ENCODE measurements around the gene MAGI1. TPM values are rescaled to one million over a fixed set of nuclear protein-coding genes. Genes with fewer than 3 reads are reported as not detected.

MAGI1 gene
- total RNA-seq, 4 donors from 2014 or later = 49.5 to 72.1 (median 67.6) TPM

DNA sequence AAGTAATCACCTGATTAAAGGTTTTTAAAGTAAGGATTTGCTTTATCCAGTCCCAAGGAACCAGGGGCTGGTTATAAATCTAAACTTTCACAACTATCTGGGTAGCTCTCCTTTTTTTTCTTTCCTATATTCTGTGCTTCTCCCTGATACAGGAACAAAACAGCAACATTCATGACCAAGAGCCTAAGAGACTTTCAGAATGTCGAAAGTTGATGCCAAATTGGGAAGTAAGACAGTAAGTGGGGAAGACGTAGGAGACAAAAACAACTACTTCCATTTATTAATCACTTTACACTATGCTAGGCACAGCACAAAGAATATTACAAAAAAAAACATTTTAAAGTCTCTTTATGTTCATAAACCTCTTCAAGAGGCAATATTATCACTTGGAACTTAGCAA is 211.6 kb downstream of the MAGI1 start:
- no peak for DNase-seq
- no peaks in the 10 kb centered on the region for H3K27me3 ChIP-seq
- no peaks in the 10 kb centered on the region for H3K9me3 ChIP-seq
- TF ChIP-seq POLR2A (IDR thresholded peaks at IDR 0.05) = no peak
- TF ChIP-seq, protein P1, sequence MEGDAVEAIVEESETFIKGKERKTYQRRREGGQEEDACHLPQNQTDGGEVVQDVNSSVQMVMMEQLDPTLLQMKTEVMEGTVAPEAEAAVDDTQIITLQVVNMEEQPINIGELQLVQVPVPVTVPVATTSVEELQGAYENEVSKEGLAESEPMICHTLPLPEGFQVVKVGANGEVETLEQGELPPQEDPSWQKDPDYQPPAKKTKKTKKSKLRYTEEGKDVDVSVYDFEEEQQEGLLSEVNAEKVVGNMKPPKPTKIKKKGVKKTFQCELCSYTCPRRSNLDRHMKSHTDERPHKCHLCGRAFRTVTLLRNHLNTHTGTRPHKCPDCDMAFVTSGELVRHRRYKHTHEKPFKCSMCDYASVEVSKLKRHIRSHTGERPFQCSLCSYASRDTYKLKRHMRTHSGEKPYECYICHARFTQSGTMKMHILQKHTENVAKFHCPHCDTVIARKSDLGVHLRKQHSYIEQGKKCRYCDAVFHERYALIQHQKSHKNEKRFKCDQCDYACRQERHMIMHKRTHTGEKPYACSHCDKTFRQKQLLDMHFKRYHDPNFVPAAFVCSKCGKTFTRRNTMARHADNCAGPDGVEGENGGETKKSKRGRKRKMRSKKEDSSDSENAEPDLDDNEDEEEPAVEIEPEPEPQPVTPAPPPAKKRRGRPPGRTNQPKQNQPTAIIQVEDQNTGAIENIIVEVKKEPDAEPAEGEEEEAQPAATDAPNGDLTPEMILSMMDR (IDR thresholded peaks at IDR 0.05) = no peak
- H3K4me1 ChIP-seq = no peaks in the 10 kb centered on the region
- no peak overlapping the region for H3K4me3 ChIP-seq
- H3K36me3 ChIP-seq = no peaks in the 10 kb centered on the region
- no peak overlapping the region for H3K27ac ChIP-seq

DNA sequence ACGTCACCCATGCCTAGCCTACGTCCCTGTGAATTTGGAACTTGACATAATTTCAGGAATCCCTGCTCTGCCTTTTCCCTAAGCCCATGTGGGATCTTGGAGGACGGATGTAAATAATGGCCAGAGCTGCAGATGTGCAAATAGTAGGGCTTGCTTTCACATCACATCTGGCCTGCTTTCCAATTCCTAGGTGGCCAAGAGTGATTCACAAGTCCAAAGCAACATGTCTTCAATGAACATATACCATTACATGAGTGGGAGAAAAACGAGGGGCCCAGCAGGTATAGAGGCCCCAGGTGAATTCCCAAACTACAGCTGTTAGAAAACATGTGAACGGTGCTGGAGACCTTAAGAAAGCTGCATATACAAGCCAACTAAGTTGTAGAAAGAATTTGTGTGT is 214.6 kb downstream of the MAGI1 start:
- Histone ChIP-seq H3K27me3 (no peaks in the 10 kb centered on the region), H3K4me3 (no peak overlapping the region), H3K4me1 (no peaks in the 10 kb centered on the region), H3K36me3 (no peaks in the 10 kb centered on the region), H3K27ac (no peak overlapping the region), H3K9me3 (no peaks in the 10 kb centered on the region)
- DNase-seq = no peak
- TF ChIP-seq POLR2A (IDR thresholded peaks at IDR 0.05) = no peak
- TF ChIP-seq, protein P1 (IDR thresholded peaks at IDR 0.05) = no peak

DNA sequence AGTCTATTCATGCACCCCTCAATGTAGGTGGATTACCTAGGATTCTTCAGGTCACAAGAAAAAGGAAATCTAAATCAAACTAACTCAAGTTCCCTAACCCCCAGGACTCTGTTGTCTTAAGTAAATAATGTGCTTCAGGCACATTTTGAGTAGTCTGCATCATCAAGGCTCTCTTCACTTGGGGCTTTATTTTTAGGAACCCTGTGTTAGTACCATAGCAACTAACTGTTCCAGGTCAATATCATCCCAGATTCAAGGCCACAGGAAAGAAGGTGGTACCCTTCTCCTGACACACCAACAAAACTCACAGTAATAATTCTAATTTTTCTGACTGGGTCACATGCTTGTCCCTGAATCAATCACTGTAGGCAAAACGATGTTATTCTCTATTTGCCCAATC is 218.1 kb downstream of the MAGI1 start:
- Histone ChIP-seq H3K36me3 (no peaks in the 10 kb centered on the region), H3K4me1 (no peaks in the 10 kb centered on the region), H3K4me3 (no peak overlapping the region), H3K27ac (no peak overlapping the region), H3K27me3 (no peaks in the 10 kb centered on the region), H3K9me3 (no peaks in the 10 kb centered on the region)
- TF ChIP-seq POLR2A (IDR thresholded peaks at IDR 0.05) = no peak
- TF ChIP-seq, protein P1 (IDR thresholded peaks at IDR 0.05) = no peak
- DNase-seq = no peak

DNA sequence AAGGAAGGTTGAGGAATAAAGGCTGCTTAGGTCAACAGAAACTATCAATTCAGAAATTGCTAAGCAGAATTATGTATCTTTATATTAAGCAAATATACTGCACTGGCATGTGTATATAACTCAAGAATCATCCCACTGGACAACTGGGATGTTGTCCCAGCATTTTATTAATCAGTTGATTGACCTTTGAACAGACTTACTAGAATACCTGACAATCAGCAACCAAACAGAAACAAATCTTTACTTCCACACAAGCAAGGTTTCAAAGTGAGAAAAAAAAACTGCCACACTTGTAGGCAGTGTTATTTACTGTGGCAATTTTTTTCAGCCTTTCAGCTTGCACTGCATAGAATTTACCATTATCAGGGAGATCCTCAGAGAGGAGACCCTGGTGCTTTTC is 218.8 kb downstream of the MAGI1 start:
- Histone ChIP-seq H3K36me3 (no peaks in the 10 kb centered on the region), H3K27me3 (no peaks in the 10 kb centered on the region), H3K4me1 (no peaks in the 10 kb centered on the region), H3K27ac (no peak overlapping the region), H3K9me3 (no peaks in the 10 kb centered on the region), H3K4me3 (no peak overlapping the region)
- no peak for DNase-seq
- TF ChIP-seq POLR2A (IDR thresholded peaks at IDR 0.05) = no peak
- TF ChIP-seq, protein P1 (IDR thresholded peaks at IDR 0.05) = no peak

DNA sequence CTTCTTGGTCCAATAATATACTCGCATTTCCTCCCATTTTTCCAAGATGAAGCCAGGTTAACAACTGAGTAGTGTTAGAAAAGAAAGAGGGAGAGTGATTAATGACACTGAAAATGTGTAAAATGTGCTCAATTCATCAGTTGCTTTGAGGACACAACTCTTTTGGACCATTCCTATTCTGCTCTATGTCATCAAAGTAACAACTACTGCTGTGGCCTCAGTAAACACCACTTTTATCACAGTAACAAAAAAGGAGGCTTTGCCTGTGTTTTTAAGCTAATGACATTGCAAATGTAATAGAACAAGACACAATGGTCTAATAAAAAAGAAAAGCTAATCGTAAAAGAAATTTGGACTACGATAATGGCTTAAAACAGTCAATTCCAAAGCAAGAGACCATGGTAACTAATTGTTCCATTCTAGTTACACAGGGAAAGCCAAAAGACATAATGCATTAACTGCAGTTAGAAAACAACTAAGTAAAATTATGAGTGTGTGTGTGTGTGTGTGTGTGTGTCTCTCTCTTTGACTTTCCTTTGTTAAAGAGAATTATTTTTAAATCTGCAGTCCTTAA is 221.1 kb downstream of the MAGI1 start:
- Histone ChIP-seq H3K4me3 (no peak overlapping the region), H3K36me3 (no peaks in the 10 kb centered on the region), H3K27me3 (no peaks in the 10 kb centered on the region), H3K9me3 (no peaks in the 10 kb centered on the region), H3K27ac (no peak overlapping the region), H3K4me1 (no peaks in the 10 kb centered on the region)
- no peak for DNase-seq
- TF ChIP-seq, protein P1 (IDR thresholded peaks at IDR 0.05) = no peak
- TF ChIP-seq POLR2A (IDR thresholded peaks at IDR 0.05) = no peak

DNA sequence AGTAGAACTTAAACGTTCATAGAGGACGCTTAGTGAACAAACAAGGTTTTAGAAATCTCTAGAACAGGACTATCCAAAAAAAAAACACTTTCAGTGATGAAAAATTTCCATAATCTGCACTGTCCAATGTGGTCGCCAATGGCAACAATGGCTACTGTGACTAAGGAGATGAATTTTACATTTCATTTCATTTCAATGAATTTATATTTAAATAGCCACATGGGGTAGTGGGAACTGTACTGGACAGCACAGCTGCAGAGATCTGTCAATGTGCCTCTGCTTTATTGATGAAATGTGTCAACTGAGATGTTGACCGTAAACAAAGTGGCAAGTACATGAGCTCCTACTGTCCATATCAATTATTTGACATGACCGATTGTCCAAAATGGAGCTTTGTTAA is 222.5 kb downstream of the MAGI1 start:
- DNase-seq = no peak
- H3K4me1 ChIP-seq = no peaks in the 10 kb centered on the region
- TF ChIP-seq, protein P1 (IDR thresholded peaks at IDR 0.05) = no peak
- no peak for TF ChIP-seq POLR2A (IDR thresholded peaks at IDR 0.05)
- H3K27ac ChIP-seq = no peak overlapping the region
- no peak overlapping the region for H3K4me3 ChIP-seq
- H3K27me3 ChIP-seq = no peaks in the 10 kb centered on the region
- H3K9me3 ChIP-seq = no peaks in the 10 kb centered on the region
- no peaks in the 10 kb centered on the region for H3K36me3 ChIP-seq
